Measurements from ENCODE around the gene PYGM. TPM values are rescaled to one million over a fixed set of nuclear protein-coding genes. Genes with fewer than 3 reads are reported as not detected.

PYGM gene
- total RNA-seq, 3 donors from 2014 or later, result 2.0 to 21.1 (median 2.8) TPM

- no peak for TF ChIP-seq CTCF (IDR thresholded peaks at IDR 0.05)
- DNase-seq, result no peak
- no peaks in the 10 kb centered on the region for H3K36me3 ChIP-seq (ENCODE audit: low read depth)
- intact Hi-C loops (cut with DNase I, micrococcal nuclease), result no loop called here
- no peak for ATAC-seq
- no peaks in the 10 kb centered on the region for H3K9me3 ChIP-seq
- H3K4me1 ChIP-seq (ENCODE audit: low read depth), result no peaks in the 10 kb centered on the region
- H3K4me3 ChIP-seq, result no peak overlapping the region
These were observed 4.0 kb downstream of the PYGM start for GRCh38 chr11:64755681-64756361.

- Histone ChIP-seq H3K4me3 (no peak overlapping the region), H3K4me1 (ENCODE audit: low read depth) (no peaks in the 10 kb centered on the region), H3K9me3 (no peaks in the 10 kb centered on the region), H3K36me3 (ENCODE audit: low read depth) (no peaks in the 10 kb centered on the region)
- ATAC-seq, result no peak
- peak in 1 of 3 donors; percentile 50 for DNase-seq
- TF ChIP-seq CTCF (IDR thresholded peaks at IDR 0.05), result no peak
- intact Hi-C loops (cut with DNase I, micrococcal nuclease), result no loop called here
These were observed 4.7 kb downstream of the PYGM start for GRCh38 chr11:64754919-64755662.

GRCh38 chr11:64754124-64754918 is 5.5 kb downstream of the PYGM start:
- no peaks in the 10 kb centered on the region for H3K9me3 ChIP-seq
- no peak for ATAC-seq

GRCh38 chr11:64753380-64754123 is 6.2 kb downstream of the PYGM start:
- Histone ChIP-seq H3K4me3 (no peak overlapping the region), H3K9me3 (no peaks in the 10 kb centered on the region), H3K4me1 (ENCODE audit: low read depth) (no peaks in the 10 kb centered on the region), H3K36me3 (ENCODE audit: low read depth) (no peaks in the 10 kb centered on the region)
- DNase-seq (no peak), ATAC-seq (no peak)
- intact Hi-C loops (cut with DNase I, micrococcal nuclease), result no loop called here
- no peak for TF ChIP-seq CTCF (IDR thresholded peaks at IDR 0.05)

More at GRCh38 chr11:64754124-64754918, 5.5 kb downstream of the PYGM start:
- intact Hi-C loops (cut with DNase I, micrococcal nuclease), result no loop called here
- Histone ChIP-seq H3K4me3 (no peak overlapping the region), H3K36me3 (ENCODE audit: low read depth) (no peaks in the 10 kb centered on the region), H3K4me1 (ENCODE audit: low read depth) (no peaks in the 10 kb centered on the region)
- DNase-seq, result peak in 1 of 3 donors; percentile 40
- no peak for TF ChIP-seq CTCF (IDR thresholded peaks at IDR 0.05)

- ATAC-seq, result no peak
- no peak for DNase-seq
- TF ChIP-seq CTCF (IDR thresholded peaks at IDR 0.05), result no peak
- Histone ChIP-seq H3K4me3 (no peak overlapping the region), H3K4me1 (ENCODE audit: low read depth) (no peaks in the 10 kb centered on the region), H3K36me3 (ENCODE audit: low read depth) (no peaks in the 10 kb centered on the region), H3K9me3 (no peaks in the 10 kb centered on the region)
- intact Hi-C loops (cut with DNase I, micrococcal nuclease), result no loop called here
These were observed 6.8 kb downstream of the PYGM start for GRCh38 chr11:64753019-64753379.

Measured in mucosa of descending colon (tissue), 3 donors.